ENCODE data around the gene IQSEC1. TPM values are rescaled to one million over a fixed set of nuclear protein-coding genes. Genes with fewer than 3 reads are reported as not detected.

IQSEC1 gene
- total RNA-seq, 4 donors from 2014 or later, result 13.7 to 59.4 (median 35.5) TPM

DNA sequence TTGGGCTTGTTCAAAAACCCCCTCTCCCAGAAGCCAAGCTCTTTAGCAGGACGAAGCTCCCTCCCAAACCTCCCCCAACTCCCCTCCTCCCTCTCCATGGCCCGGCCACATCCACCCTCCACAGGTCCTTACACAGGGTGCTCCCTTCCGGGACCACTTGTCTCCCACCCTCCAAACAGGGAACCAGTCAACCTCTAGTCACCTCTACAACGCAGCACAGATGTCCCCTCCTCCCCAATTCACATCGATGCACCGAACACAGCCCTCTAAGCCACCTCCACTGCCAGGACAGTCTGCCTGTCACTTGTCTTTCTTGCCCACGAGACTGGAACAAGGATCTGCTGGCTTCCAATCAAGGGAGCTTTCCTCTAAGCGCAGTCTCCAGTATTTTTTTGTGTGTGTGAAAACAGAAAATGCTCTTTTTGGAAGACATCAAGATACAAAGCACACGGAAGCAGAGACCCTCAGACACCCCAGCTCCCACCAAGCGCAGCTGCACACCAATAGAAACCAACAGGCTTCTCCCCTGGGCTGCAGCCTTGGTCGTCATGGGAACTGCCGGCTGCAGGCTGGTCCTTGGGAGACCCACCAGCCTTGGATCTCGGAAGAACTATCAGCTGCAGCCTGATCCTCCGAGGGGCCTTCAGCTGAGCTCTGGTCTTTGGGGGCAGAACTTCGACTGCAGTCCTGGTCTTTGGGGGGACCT, 26.5 kb downstream of the IQSEC1 start:
- peak overlapping the region in 1 of 4 donors; percentile 72 for H3K27ac ChIP-seq
- no peaks in the 10 kb centered on the region for H3K9me3 ChIP-seq
- no peaks in the 10 kb centered on the region for H3K27me3 ChIP-seq
- DNase-seq, result no peak
- peaks cover 0 to 11% (median 4%) of the 10 kb centered on the region in 4 donors for H3K4me1 ChIP-seq
- TF ChIP-seq, protein P1, sequence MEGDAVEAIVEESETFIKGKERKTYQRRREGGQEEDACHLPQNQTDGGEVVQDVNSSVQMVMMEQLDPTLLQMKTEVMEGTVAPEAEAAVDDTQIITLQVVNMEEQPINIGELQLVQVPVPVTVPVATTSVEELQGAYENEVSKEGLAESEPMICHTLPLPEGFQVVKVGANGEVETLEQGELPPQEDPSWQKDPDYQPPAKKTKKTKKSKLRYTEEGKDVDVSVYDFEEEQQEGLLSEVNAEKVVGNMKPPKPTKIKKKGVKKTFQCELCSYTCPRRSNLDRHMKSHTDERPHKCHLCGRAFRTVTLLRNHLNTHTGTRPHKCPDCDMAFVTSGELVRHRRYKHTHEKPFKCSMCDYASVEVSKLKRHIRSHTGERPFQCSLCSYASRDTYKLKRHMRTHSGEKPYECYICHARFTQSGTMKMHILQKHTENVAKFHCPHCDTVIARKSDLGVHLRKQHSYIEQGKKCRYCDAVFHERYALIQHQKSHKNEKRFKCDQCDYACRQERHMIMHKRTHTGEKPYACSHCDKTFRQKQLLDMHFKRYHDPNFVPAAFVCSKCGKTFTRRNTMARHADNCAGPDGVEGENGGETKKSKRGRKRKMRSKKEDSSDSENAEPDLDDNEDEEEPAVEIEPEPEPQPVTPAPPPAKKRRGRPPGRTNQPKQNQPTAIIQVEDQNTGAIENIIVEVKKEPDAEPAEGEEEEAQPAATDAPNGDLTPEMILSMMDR (IDR thresholded peaks at IDR 0.05), result no peak
- TF ChIP-seq POLR2A (IDR thresholded peaks at IDR 0.05), result no peak
- H3K4me3 ChIP-seq, result no peak overlapping the region
- no peaks in the 10 kb centered on the region for H3K36me3 ChIP-seq

GRCh38 chr3:13045904-13046568, 27.2 kb downstream of the IQSEC1 start:
- no peaks in the 10 kb centered on the region for H3K27me3 ChIP-seq
- H3K4me1 ChIP-seq, result peaks cover 0 to 11% (median 4%) of the 10 kb centered on the region in 4 donors
- no peaks in the 10 kb centered on the region for H3K9me3 ChIP-seq
- no peak overlapping the region for H3K4me3 ChIP-seq
- H3K27ac ChIP-seq, result peak overlapping the region in 1 of 4 donors; percentile 72
- peak in 2 of 3 donors; percentile 79 to 80 for DNase-seq
- H3K36me3 ChIP-seq, result no peaks in the 10 kb centered on the region
- TF ChIP-seq, protein P1 (IDR thresholded peaks at IDR 0.05), result no peak
- TF ChIP-seq POLR2A (IDR thresholded peaks at IDR 0.05), result no peak

- Histone ChIP-seq H3K36me3 (no peaks in the 10 kb centered on the region), H3K27me3 (no peaks in the 10 kb centered on the region), H3K27ac (peak overlapping the region in 1 of 4 donors; percentile 31), H3K9me3 (no peaks in the 10 kb centered on the region), H3K4me3 (no peak overlapping the region), H3K4me1 (peaks cover 0 to 11% (median 4%) of the 10 kb centered on the region in 4 donors)
- TF ChIP-seq POLR2A (IDR thresholded peaks at IDR 0.05), result no peak
- TF ChIP-seq, protein P1 (IDR thresholded peaks at IDR 0.05), result no peak
- DNase-seq, result no peak
Measured at GRCh38 chr3:13045241-13045903, 27.9 kb downstream of the IQSEC1 start.

DNA sequence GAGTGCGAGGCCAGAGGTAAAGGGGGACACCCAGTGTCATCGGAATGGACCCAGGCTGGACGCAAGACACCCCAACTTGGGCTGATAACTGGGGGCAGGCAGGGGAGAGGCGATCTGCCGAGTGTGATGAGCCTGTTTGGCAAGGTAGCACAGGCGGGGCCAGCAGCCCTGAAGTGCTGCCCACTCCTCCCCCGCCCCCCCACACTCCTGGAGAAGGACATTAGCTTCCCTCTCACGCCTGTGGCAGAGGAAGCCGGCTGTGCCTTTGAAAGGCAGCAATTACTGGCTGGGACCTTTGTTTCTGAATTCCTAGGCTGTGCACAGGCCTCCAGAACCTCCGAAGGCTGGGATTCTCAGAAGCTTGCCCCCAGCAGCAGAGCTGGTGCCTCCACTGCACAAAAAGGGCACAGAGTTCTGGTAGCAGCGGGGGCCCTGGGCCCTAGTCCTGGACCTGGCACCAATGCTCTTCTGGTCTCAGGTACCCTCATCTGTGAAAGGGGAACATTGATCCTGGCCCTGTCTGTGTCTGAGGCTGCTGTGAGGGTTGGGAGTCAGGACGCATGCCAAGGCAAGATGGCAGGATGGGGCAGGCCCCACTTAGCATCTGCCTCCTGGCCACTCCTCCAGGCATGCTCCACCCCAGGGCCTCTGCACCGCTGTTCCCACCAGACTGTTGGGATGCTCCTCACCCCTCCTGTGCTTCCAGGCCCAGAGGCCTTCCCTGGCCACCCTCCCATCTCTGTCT, 28.6 kb downstream of the IQSEC1 start:
- Histone ChIP-seq H3K36me3 (no peaks in the 10 kb centered on the region), H3K4me3 (no peak overlapping the region), H3K4me1 (peaks cover 0 to 11% (median 4%) of the 10 kb centered on the region in 4 donors), H3K9me3 (no peaks in the 10 kb centered on the region), H3K27ac (peak overlapping the region in 1 of 4 donors; percentile 31), H3K27me3 (no peaks in the 10 kb centered on the region)
- TF ChIP-seq, protein P1 (IDR thresholded peaks at IDR 0.05), result no peak
- TF ChIP-seq POLR2A (IDR thresholded peaks at IDR 0.05), result no peak
- DNase-seq, result no peak

DNA sequence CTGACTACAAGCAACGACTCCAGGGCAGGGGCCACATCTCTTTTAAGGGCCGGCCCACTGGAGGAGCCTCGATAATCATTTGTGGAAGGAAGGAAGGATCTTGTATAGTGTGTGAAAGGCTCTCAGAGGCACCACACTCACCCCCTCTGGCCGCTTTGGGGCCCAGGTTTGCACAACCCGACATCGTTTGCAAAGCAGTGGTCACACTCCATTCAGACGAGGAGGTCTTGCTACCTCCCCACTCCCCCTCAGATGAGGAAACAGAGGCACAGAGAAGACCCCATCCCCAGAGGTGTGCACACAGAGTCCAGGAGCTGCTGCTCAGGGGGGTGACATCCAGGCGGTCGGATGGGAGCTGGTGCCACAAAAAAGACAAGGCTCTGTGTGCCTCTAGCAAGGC, 29.6 kb downstream of the IQSEC1 start:
- peaks cover 0 to 11% (median 4%) of the 10 kb centered on the region in 4 donors for H3K4me1 ChIP-seq
- no peak overlapping the region for H3K27ac ChIP-seq
- H3K4me3 ChIP-seq, result no peak overlapping the region
- no peak for TF ChIP-seq POLR2A (IDR thresholded peaks at IDR 0.05)
- TF ChIP-seq, protein P1 (IDR thresholded peaks at IDR 0.05), result no peak
- no peak for DNase-seq
- no peaks in the 10 kb centered on the region for H3K9me3 ChIP-seq
- no peaks in the 10 kb centered on the region for H3K36me3 ChIP-seq
- H3K27me3 ChIP-seq, result no peaks in the 10 kb centered on the region

Measured in Peyer's patch (tissue), 4 donors.